Measurements from ENCODE around the gene BICDL1. TPM values are rescaled to one million over a fixed set of nuclear protein-coding genes. Genes with fewer than 3 reads are reported as not detected.

The BICDL1 gene
- total and polyA plus RNA-seq, 10 of the 15 experiments (the other 5 are each of a cell fraction or from before 2014, with no cell fraction given) = 0.72 to 12.3 (median 4.2) TPM

DNA sequence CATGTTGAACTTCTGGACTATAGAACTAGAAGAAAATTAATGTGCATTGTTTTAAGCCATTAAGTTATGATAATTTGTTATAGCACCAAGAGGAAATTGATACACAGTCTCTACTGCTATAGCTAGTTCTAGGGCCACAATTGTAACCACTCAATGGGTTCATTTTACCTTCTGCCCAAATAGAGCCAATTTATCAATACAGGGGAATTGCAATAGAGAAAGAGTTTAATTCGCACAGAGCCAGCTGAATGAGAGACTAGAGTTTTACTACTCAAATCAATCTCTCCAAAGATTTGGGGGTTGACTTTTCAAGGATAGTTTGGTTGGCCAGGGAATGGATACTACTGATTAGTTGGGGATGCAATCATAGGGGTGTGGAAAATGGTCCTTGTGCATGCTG, 31.9 kb upstream of the BICDL1 start:
- TF ChIP-seq KLF5 (IDR thresholded peaks at IDR 0.05; ENCODE audit: partially characterized antibody) (no peak), STAT1 (conservative IDR thresholded peaks at IDR 0.05) (no peak), NRF1 (conservative IDR thresholded peaks at IDR 0.05; ENCODE audit: low read depth, low read length) (no peak), ZSCAN29 (IDR thresholded peaks at IDR 0.05) (no peak), MXI1 (IDR thresholded peaks at IDR 0.05; ENCODE audit: low read depth, low read length) (no peak), IKZF2 (IDR thresholded peaks at IDR 0.05) (no peak)
- TF ChIP-seq, protein P1, sequence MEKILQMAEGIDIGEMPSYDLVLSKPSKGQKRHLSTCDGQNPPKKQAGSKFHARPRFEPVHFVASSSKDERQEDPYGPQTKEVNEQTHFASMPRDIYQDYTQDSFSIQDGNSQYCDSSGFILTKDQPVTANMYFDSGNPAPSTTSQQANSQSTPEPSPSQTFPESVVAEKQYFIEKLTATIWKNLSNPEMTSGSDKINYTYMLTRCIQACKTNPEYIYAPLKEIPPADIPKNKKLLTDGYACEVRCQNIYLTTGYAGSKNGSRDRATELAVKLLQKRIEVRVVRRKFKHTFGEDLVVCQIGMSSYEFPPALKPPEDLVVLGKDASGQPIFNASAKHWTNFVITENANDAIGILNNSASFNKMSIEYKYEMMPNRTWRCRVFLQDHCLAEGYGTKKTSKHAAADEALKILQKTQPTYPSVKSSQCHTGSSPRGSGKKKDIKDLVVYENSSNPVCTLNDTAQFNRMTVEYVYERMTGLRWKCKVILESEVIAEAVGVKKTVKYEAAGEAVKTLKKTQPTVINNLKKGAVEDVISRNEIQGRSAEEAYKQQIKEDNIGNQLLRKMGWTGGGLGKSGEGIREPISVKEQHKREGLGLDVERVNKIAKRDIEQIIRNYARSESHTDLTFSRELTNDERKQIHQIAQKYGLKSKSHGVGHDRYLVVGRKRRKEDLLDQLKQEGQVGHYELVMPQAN (conservative IDR thresholded peaks at IDR 0.05) = no peak
- TF ChIP-seq, protein P2, sequence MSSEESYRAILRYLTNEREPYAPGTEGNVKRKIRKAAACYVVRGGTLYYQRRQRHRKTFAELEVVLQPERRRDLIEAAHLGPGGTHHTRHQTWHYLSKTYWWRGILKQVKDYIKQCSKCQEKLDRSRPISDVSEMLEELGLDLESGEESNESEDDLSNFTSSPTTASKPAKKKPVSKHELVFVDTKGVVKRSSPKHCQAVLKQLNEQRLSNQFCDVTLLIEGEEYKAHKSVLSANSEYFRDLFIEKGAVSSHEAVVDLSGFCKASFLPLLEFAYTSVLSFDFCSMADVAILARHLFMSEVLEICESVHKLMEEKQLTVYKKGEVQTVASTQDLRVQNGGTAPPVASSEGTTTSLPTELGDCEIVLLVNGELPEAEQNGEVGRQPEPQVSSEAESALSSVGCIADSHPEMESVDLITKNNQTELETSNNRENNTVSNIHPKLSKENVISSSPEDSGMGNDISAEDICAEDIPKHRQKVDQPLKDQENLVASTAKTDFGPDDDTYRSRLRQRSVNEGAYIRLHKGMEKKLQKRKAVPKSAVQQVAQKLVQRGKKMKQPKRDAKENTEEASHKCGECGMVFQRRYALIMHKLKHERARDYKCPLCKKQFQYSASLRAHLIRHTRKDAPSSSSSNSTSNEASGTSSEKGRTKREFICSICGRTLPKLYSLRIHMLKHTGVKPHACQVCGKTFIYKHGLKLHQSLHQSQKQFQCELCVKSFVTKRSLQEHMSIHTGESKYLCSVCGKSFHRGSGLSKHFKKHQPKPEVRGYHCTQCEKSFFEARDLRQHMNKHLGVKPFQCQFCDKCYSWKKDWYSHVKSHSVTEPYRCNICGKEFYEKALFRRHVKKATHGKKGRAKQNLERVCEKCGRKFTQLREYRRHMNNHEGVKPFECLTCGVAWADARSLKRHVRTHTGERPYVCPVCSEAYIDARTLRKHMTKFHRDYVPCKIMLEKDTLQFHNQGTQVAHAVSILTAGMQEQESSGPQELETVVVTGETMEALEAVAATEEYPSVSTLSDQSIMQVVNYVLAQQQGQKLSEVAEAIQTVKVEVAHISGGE (CRISPR knock-in tag; IDR thresholded peaks at IDR 0.05) = no peak
- TF ChIP-seq, protein P3, sequence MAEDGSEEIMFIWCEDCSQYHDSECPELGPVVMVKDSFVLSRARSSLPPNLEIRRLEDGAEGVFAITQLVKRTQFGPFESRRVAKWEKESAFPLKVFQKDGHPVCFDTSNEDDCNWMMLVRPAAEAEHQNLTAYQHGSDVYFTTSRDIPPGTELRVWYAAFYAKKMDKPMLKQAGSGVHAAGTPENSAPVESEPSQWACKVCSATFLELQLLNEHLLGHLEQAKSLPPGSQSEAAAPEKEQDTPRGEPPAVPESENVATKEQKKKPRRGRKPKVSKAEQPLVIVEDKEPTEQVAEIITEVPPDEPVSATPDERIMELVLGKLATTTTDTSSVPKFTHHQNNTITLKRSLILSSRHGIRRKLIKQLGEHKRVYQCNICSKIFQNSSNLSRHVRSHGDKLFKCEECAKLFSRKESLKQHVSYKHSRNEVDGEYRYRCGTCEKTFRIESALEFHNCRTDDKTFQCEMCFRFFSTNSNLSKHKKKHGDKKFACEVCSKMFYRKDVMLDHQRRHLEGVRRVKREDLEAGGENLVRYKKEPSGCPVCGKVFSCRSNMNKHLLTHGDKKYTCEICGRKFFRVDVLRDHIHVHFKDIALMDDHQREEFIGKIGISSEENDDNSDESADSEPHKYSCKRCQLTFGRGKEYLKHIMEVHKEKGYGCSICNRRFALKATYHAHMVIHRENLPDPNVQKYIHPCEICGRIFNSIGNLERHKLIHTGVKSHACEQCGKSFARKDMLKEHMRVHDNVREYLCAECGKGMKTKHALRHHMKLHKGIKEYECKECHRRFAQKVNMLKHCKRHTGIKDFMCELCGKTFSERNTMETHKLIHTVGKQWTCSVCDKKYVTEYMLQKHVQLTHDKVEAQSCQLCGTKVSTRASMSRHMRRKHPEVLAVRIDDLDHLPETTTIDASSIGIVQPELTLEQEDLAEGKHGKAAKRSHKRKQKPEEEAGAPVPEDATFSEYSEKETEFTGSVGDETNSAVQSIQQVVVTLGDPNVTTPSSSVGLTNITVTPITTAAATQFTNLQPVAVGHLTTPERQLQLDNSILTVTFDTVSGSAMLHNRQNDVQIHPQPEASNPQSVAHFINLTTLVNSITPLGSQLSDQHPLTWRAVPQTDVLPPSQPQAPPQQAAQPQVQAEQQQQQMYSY (CRISPR knock-in tag; IDR thresholded peaks at IDR 0.05) = no peak
- TF ChIP-seq, protein P4, sequence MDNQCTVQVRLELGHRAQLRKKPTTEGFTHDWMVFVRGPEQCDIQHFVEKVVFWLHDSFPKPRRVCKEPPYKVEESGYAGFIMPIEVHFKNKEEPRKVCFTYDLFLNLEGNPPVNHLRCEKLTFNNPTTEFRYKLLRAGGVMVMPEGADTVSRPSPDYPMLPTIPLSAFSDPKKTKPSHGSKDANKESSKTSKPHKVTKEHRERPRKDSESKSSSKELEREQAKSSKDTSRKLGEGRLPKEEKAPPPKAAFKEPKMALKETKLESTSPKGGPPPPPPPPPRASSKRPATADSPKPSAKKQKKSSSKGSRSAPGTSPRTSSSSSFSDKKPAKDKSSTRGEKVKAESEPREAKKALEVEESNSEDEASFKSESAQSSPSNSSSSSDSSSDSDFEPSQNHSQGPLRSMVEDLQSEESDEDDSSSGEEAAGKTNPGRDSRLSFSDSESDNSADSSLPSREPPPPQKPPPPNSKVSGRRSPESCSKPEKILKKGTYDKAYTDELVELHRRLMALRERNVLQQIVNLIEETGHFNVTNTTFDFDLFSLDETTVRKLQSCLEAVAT (IDR thresholded peaks at IDR 0.05) = no peak
- no peaks in the 10 kb centered on the region for H3K27me3 ChIP-seq (replicated peaks in 1 of 2; ENCODE audit: control insufficient read depth in 2 of 2, insufficient read depth in 2 of 2, low read length in 1 of 2)
- H3K4me1 ChIP-seq (ENCODE audit: control insufficient read depth, insufficient read depth, low read length) = no peaks in the 10 kb centered on the region
- FAIRE-seq = no peak
- H3K9me3 ChIP-seq (replicated peaks; ENCODE audit: control insufficient read depth, insufficient read depth, low read length) = peaks cover 4% of the 10 kb centered on the region; the same call in 2 of the 3 replicates
- ChIA-PET RAD21 (ENCODE audit: unreplicated experiment) (no interaction called here), POLR2A (no interaction called here), CTCF (no interaction called here), SMC1A (ENCODE audit: uncharacterized antibody, unreplicated experiment) (interaction anchor here (0.8 kb wide), 1 partner anchor 10 kb away, joined by 4 read pairs; no protein-coding TSS in a partner anchor)
- no peak overlapping the region for H3K4me2 ChIP-seq (ENCODE audit: control insufficient read depth, insufficient read depth)
- H3K9ac ChIP-seq (ENCODE audit: control insufficient read depth, insufficient read depth, low read length) = no peak overlapping the region
- BruUV-seq (replicated peaks) = no TSS peak
- WGBS (ENCODE audit: insufficient coverage, insufficient replicate concordance, low lambda C conversion rate, missing lambda C conversion rate) = 89% methylated on average over 1 of the region's 1 CpG
- no peak overlapping the region for H3K4me3 ChIP-seq
- ATAC-seq = no peak
- H4K20me1 ChIP-seq (ENCODE audit: control insufficient read depth, insufficient read depth) = no peaks in the 10 kb centered on the region
- no peak overlapping the region for H2AFZ ChIP-seq (ENCODE audit: control insufficient read depth, low read depth, low read length)
- no peaks in the 10 kb centered on the region for H3K36me3 ChIP-seq (ENCODE audit: control insufficient read depth in 2 of 2, insufficient read depth in 2 of 2, low read length in 1 of 2)
- DNase-seq (ENCODE audit: low read depth, low spot score) = no peak
- intact Hi-C loops (cut with micrococcal nuclease; ENCODE audit: unreplicated experiment) (no loop called here), in situ Hi-C loops (cut with MboI) (no loop called here)
- H3K79me2 ChIP-seq (ENCODE audit: control insufficient read depth, insufficient read depth, low read length) = no peaks in the 10 kb centered on the region
- no peak overlapping the region for H3K27ac ChIP-seq (ENCODE audit: control insufficient read depth, insufficient read depth)
